Right lung (tissue), 5 donors: ENCODE measurements around the gene SLCO4A1. TPM values are rescaled to one million over a fixed set of nuclear protein-coding genes. Genes with fewer than 3 reads are reported as not detected.

Experiments
- DNase-seq, 2 donors: peaks; one replicate each; pipeline ENCODE4 v3.0.0-alpha.2; 2013
- polyA plus RNA-seq, 5 donors: library from polyadenylated mRNA; unstranded; fragments of 120-200 nt; gene quantifications; one replicate each; pipeline versions ENCODE4 v1.2.1 to v1.2.3, GENCODE V29; 2013; ENCODE audit warnings: inconsistent platforms in 1 of 5, low replicate concordance in 1 of 5; ENCODE audit not compliant: insufficient read length in 5 of 5, insufficient read depth in 1 of 5

SLCO4A1 gene
- polyA plus RNA-seq, 5 donors = 0.46 to 0.69 (median 0.54) TPM

- DNase-seq = no peak
These were observed 5.2 kb upstream of the SLCO4A1 start for GRCh38 chr20:62637110-62637509.

GRCh38 chr20:62637521-62638054, 4.7 kb upstream of the SLCO4A1 start:
- no peak for DNase-seq

GRCh38 chr20:62638055-62638570, 4.2 kb upstream of the SLCO4A1 start:
- DNase-seq = no peak

GRCh38 chr20:62638679-62639406, 3.5 kb upstream of the SLCO4A1 start:
- DNase-seq = no peak

- no peak for DNase-seq
These were observed 2.5 kb upstream of the SLCO4A1 start for GRCh38 chr20:62639765-62640164.

GRCh38 chr20:62640870-62641269, 1.4 kb upstream of the SLCO4A1 start:
- no peak for DNase-seq

- no peak for DNase-seq
These were observed 817 bp upstream of the SLCO4A1 start for GRCh38 chr20:62641321-62642050.

GRCh38 chr20:62642666-62643520, 590 bp downstream of the SLCO4A1 start:
- no peak for DNase-seq

GRCh38 chr20:62643521-62644043, 1.3 kb downstream of the SLCO4A1 start:
- DNase-seq = no peak

GRCh38 chr20:62644044-62644795, 1.9 kb downstream of the SLCO4A1 start:
- no peak for DNase-seq

GRCh38 chr20:62644802-62645496, 2.6 kb downstream of the SLCO4A1 start:
- DNase-seq = no peak

GRCh38 chr20:62645613-62646012, 3.3 kb downstream of the SLCO4A1 start:
- DNase-seq = no peak

- no peak for DNase-seq
These were observed 4.7 kb downstream of the SLCO4A1 start for GRCh38 chr20:62646851-62647520.

- no peak for DNase-seq
These were observed 5.4 kb downstream of the SLCO4A1 start for GRCh38 chr20:62647521-62648317.

GRCh38 chr20:62648318-62648995, 6.2 kb downstream of the SLCO4A1 start:
- DNase-seq = no peak

GRCh38 chr20:62649140-62649539, 6.8 kb downstream of the SLCO4A1 start:
- DNase-seq = no peak

- no peak for DNase-seq
These were observed 8.4 kb downstream of the SLCO4A1 start for GRCh38 chr20:62650551-62651284.
